GM10248 (cell line): ENCODE data around the gene NBPF1.
"Not testable (repeated sequence)": the region's sequence is repeated elsewhere in the genome, so short reads cannot be mapped to it uniquely, and the experiment has no call there.

Experiments
- CTCF ChIA-PET: fragments of 300-600 bp; sonication (Branson Sonifier 250); formaldehyde crosslinking; extraction: SDS; loops from one replicate; lab custom pipeline; 2021; ENCODE audit warnings: antibody characterized with exemption; lab: Yijun Ruan, JAX
- POLR2A ChIA-PET: fragments of 350-650 bp; sonication (Branson Sonifier 250); formaldehyde crosslinking; extraction: SDS; loops from one replicate; lab custom pipeline; 2020; ENCODE audit warnings: antibody characterized with exemption; lab: Yijun Ruan, JAX
- DNase-seq: peaks from one replicate; pipeline ENCODE4 v3.0.0; 2012; ENCODE audit errors: extremely low spot score
- TF ChIP-seq, protein P1 (sequence below): IDR thresholded peaks from 2 replicates; pipeline ENCODE4 v1.5.1; 2012; ENCODE audit warnings: mild to moderate bottlenecking, low read depth; ENCODE audit errors: extremely low read depth, missing control alignments, control extremely low read depth

Gene NBPF1

DNA sequence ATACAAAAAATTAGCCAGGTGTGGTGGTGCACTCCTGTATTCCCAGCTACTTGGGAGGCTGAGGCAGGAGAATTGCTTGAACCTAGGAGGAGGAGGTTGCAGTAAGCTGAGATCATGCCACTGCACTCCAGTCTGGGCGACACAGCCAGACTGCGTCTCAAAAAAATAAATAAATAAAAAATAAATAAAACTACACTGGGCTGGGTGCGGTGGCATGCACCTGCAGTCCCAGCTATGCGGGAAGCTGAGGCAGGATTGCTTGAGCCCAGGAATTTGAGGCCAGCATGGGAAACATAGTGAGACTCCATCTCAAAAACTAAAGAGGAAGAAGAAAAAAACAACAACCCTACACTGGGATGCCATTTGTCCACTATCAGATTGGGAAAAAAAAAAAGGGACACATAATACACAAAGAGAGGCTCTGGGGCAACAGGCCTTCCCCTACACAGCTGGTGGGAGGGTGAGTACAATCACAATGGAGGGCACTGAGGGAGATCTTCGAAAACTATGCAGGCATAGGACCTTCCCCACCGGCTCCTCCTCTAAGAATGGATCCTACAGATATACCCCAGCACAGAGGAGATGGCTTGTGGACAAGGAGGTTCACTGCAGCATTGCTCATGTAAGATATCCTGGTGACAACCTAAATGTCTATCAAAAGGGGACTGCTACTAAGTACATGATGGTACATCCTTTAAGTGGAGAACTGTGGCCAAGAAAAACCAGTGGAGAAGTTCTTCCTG lies 20.3 kb upstream of the NBPF1 start:
- DNase-seq, POLR2A ChIA-PET: not testable (repeated sequence)
- CTCF ChIA-PET, result interaction anchor here (4.9 kb wide), 1 partner anchor 12 kb away, joined by 39 read pairs; no protein-coding TSS in a partner anchor

GRCh38 chr1:16632044-16632850 lies 18.9 kb upstream of the NBPF1 start:
- CTCF ChIA-PET, result interaction anchor here (0.7 to 4.9 kb wide), 3 partner anchors 11 to 328 kb away, joined by 3 to 39 read pairs (median 5); partner anchors contain the start of gene NBPF1
- POLR2A ChIA-PET, DNase-seq: not testable (repeated sequence)

GRCh38 chr1:16631248-16632043 lies 18.1 kb upstream of the NBPF1 start:
- CTCF ChIA-PET, result interaction anchor here (0.8 to 4.9 kb wide), 3 partner anchors 10 to 18 kb away, joined by 4 to 39 read pairs (median 5); partner anchors contain the start of gene NBPF1
- POLR2A ChIA-PET, result no interaction called here
- TF ChIP-seq, protein P1, sequence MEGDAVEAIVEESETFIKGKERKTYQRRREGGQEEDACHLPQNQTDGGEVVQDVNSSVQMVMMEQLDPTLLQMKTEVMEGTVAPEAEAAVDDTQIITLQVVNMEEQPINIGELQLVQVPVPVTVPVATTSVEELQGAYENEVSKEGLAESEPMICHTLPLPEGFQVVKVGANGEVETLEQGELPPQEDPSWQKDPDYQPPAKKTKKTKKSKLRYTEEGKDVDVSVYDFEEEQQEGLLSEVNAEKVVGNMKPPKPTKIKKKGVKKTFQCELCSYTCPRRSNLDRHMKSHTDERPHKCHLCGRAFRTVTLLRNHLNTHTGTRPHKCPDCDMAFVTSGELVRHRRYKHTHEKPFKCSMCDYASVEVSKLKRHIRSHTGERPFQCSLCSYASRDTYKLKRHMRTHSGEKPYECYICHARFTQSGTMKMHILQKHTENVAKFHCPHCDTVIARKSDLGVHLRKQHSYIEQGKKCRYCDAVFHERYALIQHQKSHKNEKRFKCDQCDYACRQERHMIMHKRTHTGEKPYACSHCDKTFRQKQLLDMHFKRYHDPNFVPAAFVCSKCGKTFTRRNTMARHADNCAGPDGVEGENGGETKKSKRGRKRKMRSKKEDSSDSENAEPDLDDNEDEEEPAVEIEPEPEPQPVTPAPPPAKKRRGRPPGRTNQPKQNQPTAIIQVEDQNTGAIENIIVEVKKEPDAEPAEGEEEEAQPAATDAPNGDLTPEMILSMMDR, result no peak
- no peak for DNase-seq

GRCh38 chr1:16630661-16631247 lies 17.4 kb upstream of the NBPF1 start:
- CTCF ChIA-PET, result interaction anchor here (0.8 to 4.9 kb wide), 2 partner anchors 9 to 10 kb away, joined by 4 to 39 read pairs; no protein-coding TSS in a partner anchor
- POLR2A ChIA-PET, result no interaction called here
- no peak for DNase-seq
- TF ChIP-seq, protein P1, result no peak

DNA sequence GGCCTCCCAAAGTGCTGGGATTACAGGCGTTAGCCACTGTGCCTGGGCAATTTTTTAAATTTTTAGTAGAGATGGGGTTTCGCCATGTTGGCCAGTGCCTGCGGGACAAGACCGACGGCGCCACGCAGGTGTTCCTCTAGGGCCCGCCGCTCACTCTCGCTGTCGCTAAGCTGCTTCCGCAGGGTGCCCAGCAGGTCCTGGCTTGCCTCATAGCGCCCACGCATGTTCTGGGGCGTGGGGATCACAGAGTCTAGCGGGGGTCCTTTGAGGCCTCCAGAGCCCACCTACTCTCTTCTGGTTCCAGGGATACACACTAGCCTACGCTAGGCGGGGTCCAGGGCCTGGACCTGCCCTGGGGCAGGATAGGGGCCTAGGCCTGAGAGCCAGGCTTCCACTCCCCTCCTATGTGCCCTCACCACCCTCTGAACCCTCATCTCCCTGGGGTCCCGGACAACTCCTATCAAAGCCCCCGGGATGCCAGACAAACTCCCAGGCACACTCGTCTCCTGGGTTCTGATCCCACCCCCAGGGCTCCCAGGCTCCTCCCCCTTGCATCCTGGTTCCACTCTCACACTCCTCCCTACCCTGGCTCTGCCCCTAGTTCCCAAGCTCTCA lies 16.7 kb upstream of the NBPF1 start:
- DNase-seq, POLR2A ChIA-PET: not testable (repeated sequence)
- CTCF ChIA-PET, result interaction anchor here (4.9 kb wide), 1 partner anchor 8 kb away, joined by 39 read pairs; no protein-coding TSS in a partner anchor

GRCh38 chr1:16628361-16629111 lies 15.2 kb upstream of the NBPF1 start:
- TF ChIP-seq, protein P1, result no peak
- no peak for DNase-seq
- CTCF ChIA-PET, result interaction anchor here (0.8 kb wide), 1 partner anchor 10 kb away, joined by 3 read pairs; no protein-coding TSS in a partner anchor
- POLR2A ChIA-PET, result no interaction called here

DNA sequence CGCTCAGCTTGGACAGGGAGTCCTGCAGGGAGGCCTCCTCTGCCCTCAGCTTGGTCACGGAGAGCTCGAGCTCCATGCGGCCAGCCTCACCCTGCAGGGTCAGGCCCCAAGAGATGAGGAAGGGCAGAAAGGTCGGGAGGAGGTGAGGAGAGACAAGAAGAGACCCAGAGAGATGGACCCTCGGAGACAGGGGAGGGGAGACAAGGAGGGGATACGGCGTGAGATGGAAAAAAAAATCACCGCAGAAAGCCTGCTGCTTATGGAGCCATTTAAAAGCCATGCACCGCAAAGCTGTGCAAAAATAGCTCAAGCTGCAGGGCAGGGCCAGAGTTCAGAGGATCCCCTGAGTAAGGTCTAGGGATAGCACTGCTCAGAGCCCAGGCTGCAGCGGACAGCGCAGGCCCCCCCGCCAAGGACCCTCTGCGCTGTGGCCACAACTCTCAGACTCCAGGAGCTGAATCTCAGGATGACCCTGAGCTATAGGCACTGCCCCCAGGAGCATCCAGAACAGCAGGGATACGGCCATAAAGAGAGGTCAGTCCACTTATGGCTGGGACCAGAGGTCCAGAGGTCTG lies 13.1 kb upstream of the NBPF1 start:
- CTCF ChIA-PET, result interaction anchor here (1.7 to 2.3 kb wide), 3 partner anchors 11 to 334 kb away, joined by 7 to 12 read pairs (median 11); no protein-coding TSS in a partner anchor
- DNase-seq, POLR2A ChIA-PET: not testable (repeated sequence)
